GM12864 (cell line): ENCODE results near the gene KMO.

ENCODE experiments used
- DNase-seq: peaks from one replicate; pipeline ENCODE4 v3.0.0-alpha.2; 2011; ENCODE audit warnings: low read depth
- H3K4me3 ChIP-seq: 2 replicates; pipeline ENCODE4 v1.5.1; 2011; ENCODE audit warnings: mild to moderate bottlenecking, low read depth, low read length, control low read depth
- CTCF ChIP-seq: IDR thresholded peaks from 2 replicates; pipeline ENCODE4 v1.5.1; 2011; ENCODE audit warnings: low read depth, mild to moderate bottlenecking, moderate library complexity, low read length, control low read depth, inconsistent platforms; ENCODE audit errors: missing control alignments

Gene KMO

GRCh38 chr1:241521718-241522117 lies 10.5 kb upstream of the KMO start:
- no peak for TF ChIP-seq CTCF
- no peak overlapping the region for H3K4me3 ChIP-seq
- DNase-seq: no peak

- TF ChIP-seq CTCF: no peak
- H3K4me3 ChIP-seq: no peak overlapping the region
- DNase-seq: no peak
These were observed 7.2 kb upstream of the KMO start for GRCh38 chr1:241525026-241525425.

GRCh38 chr1:241527146-241527545 lies 5.0 kb upstream of the KMO start:
- no peak for TF ChIP-seq CTCF
- no peak overlapping the region for H3K4me3 ChIP-seq
- DNase-seq: no peak

- DNase-seq: no peak
- peak overlapping the region; percentile 59 for H3K4me3 ChIP-seq
- TF ChIP-seq CTCF: peak; percentile 26
These were observed 700 bp upstream of the KMO start for GRCh38 chr1:241531195-241532161.

- no peak for DNase-seq
- no peak for TF ChIP-seq CTCF
- H3K4me3 ChIP-seq: peak overlapping the region; percentile 20
These were observed 686 bp downstream of the KMO start for GRCh38 chr1:241532864-241533263.

GRCh38 chr1:241533326-241534115 lies 1.3 kb downstream of the KMO start:
- H3K4me3 ChIP-seq: no peak overlapping the region; the same call in 1 of the 2 replicates
- no peak for TF ChIP-seq CTCF
- DNase-seq: no peak
